Stomach smooth muscle (tissue), 2 donors: ENCODE measurements around the gene PSMA5.
"Not testable (repeated sequence)": the region's sequence is repeated elsewhere in the genome, so short reads cannot be mapped to it uniquely, and the experiment has no call there.

Source experiments
- H3K27ac ChIP-seq: one replicate; pipeline ENCODE4 v1.7.0; 2013; ENCODE audit warnings: mild to moderate bottlenecking, low read length, inconsistent platforms
- H3K27me3 ChIP-seq, 2 donors: one replicate each; pipeline ENCODE4 v1.7.0; 2013; ENCODE audit warnings: low read length in 2 of 2; ENCODE audit not compliant: insufficient read depth in 2 of 2, control insufficient read depth in 1 of 2
- H3K36me3 ChIP-seq, 2 donors: one replicate each; pipeline ENCODE4 v1.7.0; 2013; ENCODE audit warnings: low read length in 2 of 2; ENCODE audit not compliant: control insufficient read depth in 2 of 2, insufficient read depth in 2 of 2
- H3K4me1 ChIP-seq: one replicate; pipeline ENCODE4 v1.7.0; 2013; ENCODE audit warnings: low read length; ENCODE audit not compliant: control insufficient read depth, insufficient read depth
- H3K4me3 ChIP-seq, 2 donors: one replicate each; pipeline ENCODE4 v1.7.0; 2013; ENCODE audit warnings: low read length in 2 of 2
- H3K9ac ChIP-seq, 2 donors: one replicate each; pipeline ENCODE4 v1.7.0; 2013; ENCODE audit warnings: low read length in 2 of 2, mild to moderate bottlenecking in 1 of 2
- H3K9me3 ChIP-seq, 2 donors: one replicate each; pipeline ENCODE4 v1.7.0; 2013; ENCODE audit warnings: low read length in 2 of 2; ENCODE audit not compliant: control insufficient read depth in 2 of 2
- donor health status: healthy.
- donor health status: Pancreatic carcinoma.

Gene PSMA5

DNA sequence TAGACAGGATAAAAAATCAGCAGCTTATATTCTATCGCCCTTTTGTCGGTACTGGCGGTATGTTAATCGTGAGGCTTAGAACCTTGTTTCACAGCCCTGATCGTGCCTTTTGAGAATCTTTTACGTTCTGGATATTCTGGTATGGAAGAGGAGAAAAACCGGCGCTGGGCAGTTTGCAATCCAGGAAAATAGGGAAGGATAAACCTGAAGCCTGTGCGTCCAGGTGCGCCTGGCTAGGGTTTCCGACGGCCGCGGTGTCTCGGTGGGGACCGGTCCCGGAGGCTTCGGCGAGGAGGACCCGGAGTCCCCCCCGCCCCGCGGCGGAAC lies 39.8 kb upstream of the PSMA5 start:
- no peaks in the 10 kb centered on the region for H3K9me3 ChIP-seq
- H3K4me1 ChIP-seq: peaks cover 7% of the 10 kb centered on the region
- H3K27ac ChIP-seq: peak overlapping the region; percentile 80
- H3K27me3 ChIP-seq: peaks cover 0 to 3% of the 10 kb centered on the region in 2 donors
- peak overlapping the region; percentile 78 to 83 for H3K9ac ChIP-seq
- H3K36me3 ChIP-seq: no peaks in the 10 kb centered on the region
- peak overlapping the region; percentile 79 to 85 for H3K4me3 ChIP-seq

DNA sequence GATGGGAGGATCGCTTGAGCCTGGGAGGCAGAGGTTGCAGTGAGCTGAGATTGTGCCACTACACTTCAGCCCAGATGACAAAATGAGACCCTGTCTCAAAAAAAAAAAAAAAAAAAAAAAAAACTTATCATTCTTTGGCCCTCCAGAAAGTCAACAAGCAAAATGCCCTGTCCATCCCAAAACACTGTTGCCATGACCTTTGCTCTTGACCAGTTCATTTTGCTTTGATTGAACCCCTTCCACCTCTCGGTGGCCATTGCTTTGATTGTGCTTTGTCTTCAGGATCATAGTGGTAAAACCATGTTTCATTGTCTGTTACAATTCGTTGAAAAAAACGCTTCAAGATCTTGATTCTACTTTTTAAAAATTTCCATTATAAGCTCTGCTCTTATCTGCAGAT lies 31.6 kb upstream of the PSMA5 start:
- Histone ChIP-seq H3K9me3 (no peaks in the 10 kb centered on the region), H3K27ac (no peak overlapping the region), H3K4me1 (no peaks in the 10 kb centered on the region), H3K27me3 (no peaks in the 10 kb centered on the region), H3K4me3 (no peak overlapping the region), H3K36me3 (no peaks in the 10 kb centered on the region), H3K9ac (no peak overlapping the region)

DNA sequence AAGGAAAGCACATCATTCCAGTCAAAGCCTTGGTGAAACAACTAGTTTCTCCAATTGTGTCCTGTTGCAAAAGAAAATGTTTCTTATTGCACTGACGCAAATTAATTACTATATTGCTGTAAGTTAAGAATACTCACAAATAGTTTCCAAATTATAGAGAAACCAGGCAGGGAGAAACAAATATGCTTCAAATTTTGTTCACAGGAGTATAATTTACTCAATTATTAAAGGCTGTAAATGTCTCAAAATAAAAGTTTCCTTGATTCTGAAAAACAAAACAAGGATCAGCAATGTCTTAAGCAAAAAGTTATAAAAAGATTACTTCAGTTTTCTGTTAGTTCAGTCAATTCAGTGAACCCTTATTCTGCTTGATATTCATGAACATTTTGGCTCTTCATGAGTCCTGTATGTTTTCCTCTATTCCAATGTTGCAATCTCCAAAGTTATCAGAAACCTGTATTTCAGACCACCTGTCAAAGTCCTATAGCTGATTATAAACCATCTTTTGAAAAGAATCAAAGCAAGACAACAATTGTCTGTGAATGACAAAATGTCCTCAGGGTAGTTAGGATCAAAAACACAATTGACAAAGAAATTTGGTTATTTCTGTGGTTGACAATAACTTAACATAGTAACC lies 28.4 kb upstream of the PSMA5 start:
- Histone ChIP-seq H3K9ac (no peak overlapping the region), H3K4me1 (no peaks in the 10 kb centered on the region)

DNA sequence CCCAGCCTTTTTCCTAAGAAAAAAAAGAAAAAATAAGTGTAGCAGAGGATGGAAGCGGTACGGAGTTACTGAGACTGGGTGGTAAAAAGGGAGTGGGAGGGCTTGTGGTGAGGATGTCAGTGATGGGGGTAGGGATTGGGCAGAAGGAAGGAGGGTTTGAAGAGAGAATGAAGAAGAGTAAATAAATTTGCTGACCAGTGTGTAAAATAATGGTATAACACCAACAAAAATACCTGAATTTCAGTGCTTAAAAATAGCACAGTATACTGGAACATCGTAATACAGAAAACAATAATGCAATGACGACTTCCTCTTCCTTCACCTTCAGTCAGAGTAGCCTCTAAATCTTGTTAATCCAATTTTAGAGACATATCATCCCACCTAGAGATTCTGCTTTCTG lies 21.3 kb upstream of the PSMA5 start:
- Histone ChIP-seq H3K9me3 (no peaks in the 10 kb centered on the region), H3K4me1 (no peaks in the 10 kb centered on the region), H3K27me3 (peaks cover 7 to 16% of the 10 kb centered on the region in 2 donors), H3K4me3 (no peak overlapping the region), H3K9ac (no peak overlapping the region), H3K27ac (no peak overlapping the region), H3K36me3 (no peaks in the 10 kb centered on the region)

More for the DNA sequence above, 28.4 kb upstream of the PSMA5 start:
- no peaks in the 10 kb centered on the region for H3K9me3 ChIP-seq
- H3K4me3 ChIP-seq: no peak overlapping the region
- H3K36me3 ChIP-seq: no peaks in the 10 kb centered on the region
- no peaks in the 10 kb centered on the region for H3K27me3 ChIP-seq
- H3K27ac ChIP-seq: no peak overlapping the region

DNA sequence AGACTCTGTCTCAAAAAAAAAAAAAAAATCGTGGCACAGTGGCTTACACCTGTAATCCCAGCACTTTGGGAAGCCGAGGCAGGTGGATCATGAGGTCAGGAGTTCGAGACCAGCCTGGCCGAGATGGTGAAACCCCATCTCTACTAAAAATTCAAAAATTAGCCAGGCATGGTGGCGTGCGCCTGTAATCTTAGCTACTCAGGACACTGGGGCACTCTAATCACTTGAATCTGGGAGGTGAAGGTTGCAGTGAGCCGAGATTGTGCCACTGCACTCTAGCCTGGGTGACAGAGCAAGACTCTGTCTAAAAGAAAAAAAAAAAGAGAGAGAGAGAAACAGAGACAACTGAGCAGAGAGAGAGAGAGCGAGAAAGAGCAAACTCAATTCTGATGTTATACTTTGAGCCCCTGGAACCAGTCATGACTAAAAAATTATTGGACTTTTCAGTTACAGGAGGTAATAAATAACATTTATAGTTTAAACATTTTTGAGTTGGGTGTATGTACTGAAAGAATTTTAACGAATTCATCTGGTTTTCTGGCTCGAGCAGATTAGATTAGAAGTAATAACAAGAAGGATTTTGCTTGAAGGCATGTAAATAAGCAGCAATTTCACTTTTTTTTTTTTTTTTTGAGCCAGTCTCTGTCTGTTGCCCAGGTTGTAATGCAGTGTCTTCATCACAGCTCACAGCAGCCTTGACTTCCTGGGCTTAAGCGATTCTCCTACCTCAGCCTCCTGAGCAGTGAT lies 19.9 kb upstream of the PSMA5 start:
- H3K27ac ChIP-seq, H3K36me3 ChIP-seq, H3K9ac ChIP-seq, H3K4me1 ChIP-seq, H3K4me3 ChIP-seq, H3K9me3 ChIP-seq: not testable (repeated sequence)
- peaks cover 7 to 18% of the 10 kb centered on the region in 2 donors for H3K27me3 ChIP-seq

DNA sequence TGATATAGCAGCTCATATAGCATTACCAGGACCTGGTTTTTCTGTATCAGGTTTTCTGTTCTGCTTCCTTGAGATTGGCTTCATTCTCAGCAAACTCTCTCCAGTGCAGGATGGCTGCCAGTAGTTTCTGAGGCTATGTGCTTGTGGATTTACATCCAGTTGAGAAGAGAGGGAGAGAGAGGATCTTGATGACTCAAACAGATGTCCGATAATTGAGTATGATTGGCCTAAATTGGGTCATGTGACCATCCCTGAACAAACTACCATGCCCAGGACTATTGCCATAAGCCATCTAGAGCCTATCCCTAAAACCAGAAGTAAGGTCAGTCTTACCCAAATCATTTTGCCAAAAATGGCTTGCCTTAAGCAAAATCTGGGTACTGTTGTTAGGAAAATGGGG lies 18.1 kb upstream of the PSMA5 start:
- Histone ChIP-seq H3K36me3 (no peaks in the 10 kb centered on the region), H3K9me3 (no peaks in the 10 kb centered on the region), H3K27me3 (peaks cover 7 to 18% of the 10 kb centered on the region in 2 donors), H3K27ac (no peak overlapping the region), H3K4me3 (no peak overlapping the region), H3K9ac (no peak overlapping the region), H3K4me1 (no peaks in the 10 kb centered on the region)

DNA sequence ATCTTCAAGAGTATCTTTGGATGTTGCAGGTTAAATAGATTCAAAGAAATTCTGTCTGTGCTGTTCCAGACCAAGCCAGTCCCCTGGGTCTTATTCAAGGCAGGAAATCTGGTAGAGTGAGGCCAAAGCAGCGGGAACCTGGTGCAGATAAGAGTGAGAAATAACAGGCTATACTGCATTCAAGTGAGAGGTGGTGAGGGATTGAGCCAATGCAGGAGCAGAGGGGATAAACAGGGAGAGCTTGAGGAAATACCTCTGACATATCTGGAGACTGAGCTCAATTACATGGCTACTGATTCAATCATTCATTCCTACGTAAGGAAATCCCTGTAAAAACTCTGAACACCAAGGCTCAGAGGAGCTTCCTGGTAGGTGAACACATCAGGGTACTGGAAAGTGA lies 17.2 kb upstream of the PSMA5 start:
- Histone ChIP-seq H3K4me3 (no peak overlapping the region), H3K4me1 (no peaks in the 10 kb centered on the region), H3K36me3 (no peaks in the 10 kb centered on the region), H3K9me3 (no peaks in the 10 kb centered on the region), H3K27ac (no peak overlapping the region), H3K9ac (no peak overlapping the region), H3K27me3 (peaks cover 7 to 18% of the 10 kb centered on the region in 2 donors)

DNA sequence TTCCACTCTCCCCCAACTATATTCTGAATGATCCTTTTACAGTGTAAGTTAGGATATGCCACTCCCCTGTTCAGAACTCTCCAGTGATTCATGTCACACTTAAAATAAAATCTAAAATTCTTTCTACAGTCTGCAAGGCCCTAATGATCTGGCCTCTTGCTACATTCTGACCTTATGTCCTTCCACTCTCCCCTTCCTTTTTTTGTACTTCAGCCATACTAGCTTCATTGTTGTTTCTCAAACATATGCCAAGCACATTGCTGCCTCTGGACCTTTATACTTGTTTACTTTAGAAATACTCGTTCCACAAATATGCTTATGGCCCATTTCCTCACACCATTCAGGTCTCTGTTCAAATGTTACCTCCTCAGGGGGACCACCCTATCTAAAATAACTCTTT lies 14.8 kb upstream of the PSMA5 start:
- Histone ChIP-seq H3K36me3 (no peaks in the 10 kb centered on the region), H3K4me3 (no peak overlapping the region), H3K9ac (no peak overlapping the region), H3K27ac (no peak overlapping the region), H3K9me3 (no peaks in the 10 kb centered on the region), H3K27me3 (peaks cover 7 to 18% of the 10 kb centered on the region in 2 donors), H3K4me1 (no peaks in the 10 kb centered on the region)

DNA sequence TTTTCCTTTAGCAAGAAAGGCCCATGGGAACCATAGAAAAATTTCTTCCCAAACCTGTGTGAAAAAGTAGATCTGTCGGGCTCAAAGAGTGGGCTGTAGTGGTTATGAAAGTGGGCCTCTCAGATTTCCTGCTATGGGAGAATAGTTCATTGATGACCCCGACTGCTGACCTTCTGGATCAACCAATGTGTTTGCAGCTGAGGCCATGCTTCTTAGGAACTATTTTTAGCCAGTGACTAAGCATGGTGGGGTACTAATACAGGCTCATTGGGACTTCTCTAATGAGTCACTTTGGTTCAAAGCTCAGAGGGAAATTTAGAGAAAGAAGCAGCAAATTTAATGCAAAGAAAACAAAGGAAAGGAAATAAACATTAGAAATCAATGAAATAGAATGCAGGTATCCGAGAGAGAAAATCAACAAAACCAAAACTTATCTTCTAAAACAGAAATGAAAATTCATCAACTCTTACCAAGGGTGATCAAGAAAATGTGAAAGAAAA lies 12.6 kb upstream of the PSMA5 start:
- Histone ChIP-seq H3K36me3 (no peaks in the 10 kb centered on the region), H3K27ac (no peak overlapping the region), H3K9me3 (no peaks in the 10 kb centered on the region), H3K27me3 (peaks cover 5 to 13% of the 10 kb centered on the region in 2 donors), H3K4me3 (no peak overlapping the region), H3K9ac (no peak overlapping the region), H3K4me1 (no peaks in the 10 kb centered on the region)

DNA sequence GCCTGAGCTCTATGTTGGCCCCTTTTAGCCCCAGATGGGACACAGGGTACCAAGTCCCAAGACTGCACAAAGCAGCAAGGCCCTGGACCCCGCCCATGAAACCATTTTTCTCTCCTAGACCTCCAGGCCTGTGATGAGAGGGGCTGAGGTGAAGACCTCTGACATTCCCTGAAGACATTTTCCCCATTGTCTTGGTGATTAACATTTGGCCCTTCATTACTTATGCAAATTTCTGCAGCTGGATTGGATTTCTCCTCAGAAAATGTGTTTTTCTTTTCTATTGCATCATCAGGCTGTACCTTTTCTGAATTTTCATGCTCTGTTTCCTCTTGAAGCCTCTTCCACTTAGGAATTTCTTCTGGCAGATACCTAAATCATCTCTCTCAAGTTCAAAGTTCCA lies 8.2 kb upstream of the PSMA5 start:
- no peaks in the 10 kb centered on the region for H3K4me1 ChIP-seq
- H3K27me3 ChIP-seq: no peaks in the 10 kb centered on the region
- H3K9me3 ChIP-seq: no peaks in the 10 kb centered on the region
- no peak overlapping the region for H3K27ac ChIP-seq
- no peaks in the 10 kb centered on the region for H3K36me3 ChIP-seq
- no peak overlapping the region for H3K4me3 ChIP-seq
- H3K9ac ChIP-seq: no peak overlapping the region

DNA sequence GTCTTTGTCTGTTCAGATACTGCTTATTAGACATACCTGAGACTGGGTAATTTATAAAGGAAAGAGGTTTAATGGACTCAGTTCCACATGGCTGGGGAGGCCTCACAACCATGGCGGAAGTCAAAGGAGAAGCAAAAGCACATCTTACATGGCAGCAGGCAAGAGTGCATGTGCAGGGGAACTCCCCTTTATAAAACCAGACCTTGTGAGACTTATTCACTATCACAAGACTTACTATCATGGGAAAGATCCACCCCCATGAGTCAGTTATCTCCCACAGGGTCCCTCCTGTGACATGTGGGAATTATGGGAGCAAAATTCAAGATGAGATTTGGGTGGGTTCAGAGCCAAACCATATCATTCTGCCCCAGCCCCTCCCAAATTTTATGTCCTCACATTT lies 7.1 kb upstream of the PSMA5 start:
- Histone ChIP-seq H3K27me3 (no peaks in the 10 kb centered on the region), H3K9ac (no peak overlapping the region), H3K27ac (no peak overlapping the region), H3K36me3 (no peaks in the 10 kb centered on the region), H3K4me1 (no peaks in the 10 kb centered on the region), H3K4me3 (no peak overlapping the region), H3K9me3 (no peaks in the 10 kb centered on the region)
